Germinal center (tissue), 1 donor: ENCODE measurements around the gene TOX4.
"Not testable (repeated sequence)": the region's sequence is repeated elsewhere in the genome, so short reads cannot be mapped to it uniquely, and the experiment has no call there.

ENCODE experiments used
- DNase-seq: peaks from one replicate; pipeline ENCODE4 v3.0.0; 2012; ENCODE audit warnings: mixed read lengths, low spot score

The TOX4 gene

GRCh38 chr14:21535545-21536417 is 58.8 kb downstream of the TOX4 start:
- no peak for DNase-seq

- no peak for DNase-seq
These were observed 59.6 kb downstream of the TOX4 start for GRCh38 chr14:21536418-21537089.

GRCh38 chr14:21537090-21537424 is 60.1 kb downstream of the TOX4 start:
- DNase-seq = no peak

GRCh38 chr14:21539189-21539940 is 62.4 kb downstream of the TOX4 start:
- DNase-seq = no peak

- no peak for DNase-seq
These were observed 64.5 kb downstream of the TOX4 start for GRCh38 chr14:21541413-21542074.

- no peak for DNase-seq
These were observed 66.5 kb downstream of the TOX4 start for GRCh38 chr14:21543521-21543960.

GRCh38 chr14:21543963-21544362 is 67.0 kb downstream of the TOX4 start:
- DNase-seq = no peak

- not testable (repeated sequence) for DNase-seq
These were observed 67.6 kb downstream of the TOX4 start for GRCh38 chr14:21544588-21544987.
